GM12892 (cell line): ENCODE data around the gene CDKL1.
A peak's percentile ranks its signal among the peaks of the same experiment; 100 is the strongest.

Experiments used
- POLR2A ChIP-seq: IDR thresholded peaks from 2 replicates; pipeline ENCODE4 v1.6.1; 2011; ENCODE audit warnings: low read depth, low read length, control low read depth
- POLR2AphosphoS5 ChIP-seq: IDR thresholded peaks from 2 replicates; pipeline ENCODE4 v1.6.1; 2011; ENCODE audit warnings: low read depth, low read length, control low read depth

- 0 out of 2 replicates have a peak, but pooled peaks have one; percentile 26 for TF ChIP-seq POLR2AphosphoS5
- TF ChIP-seq POLR2A: no peak
Observed at GRCh38 chr14:50321009-50321660, 75.5 kb downstream of the CDKL1 start.
